GM13976 (cell line): ENCODE measurements around the gene SDHD.

Experiments used
- DNase-seq: peaks from one replicate; pipeline ENCODE4 v3.0.0; 2012; ENCODE audit warnings: low spot score
- CTCF ChIP-seq: IDR thresholded peaks from 2 replicates; pipeline ENCODE4 v1.5.1; 2012; ENCODE audit warnings: borderline replicate concordance, mild to moderate bottlenecking; ENCODE audit not compliant: insufficient read depth; ENCODE audit errors: extremely low read depth, missing control alignments, control extremely low read depth
- in situ Hi-C: fragments of 300-500 bp; cut with MboI; formaldehyde crosslinking; loops from one replicate; pipeline ENCODE4 v1.12.0; 2022; ENCODE audit warnings: low sequenced_read_pairs, mixed read lengths, inconsistent platforms; ENCODE audit not compliant: unreplicated experiment

The SDHD gene

GRCh38 chr11:112049777-112050176 lies 36.9 kb upstream of the SDHD start:
- no peak for TF ChIP-seq CTCF
- in situ Hi-C loops, result no loop called here
- no peak for DNase-seq

GRCh38 chr11:112050721-112051120 lies 36.0 kb upstream of the SDHD start:
- peak; percentile 41 for DNase-seq
- no peak for TF ChIP-seq CTCF
- in situ Hi-C loops, result no loop called here

- peak; percentile 21 for DNase-seq
- TF ChIP-seq CTCF, result no peak
- in situ Hi-C loops, result no loop called here
Observed at GRCh38 chr11:112051768-112052167, 34.9 kb upstream of the SDHD start.

GRCh38 chr11:112057170-112057569 lies 29.5 kb upstream of the SDHD start:
- in situ Hi-C loops, result no loop called here
- TF ChIP-seq CTCF, result no peak
- no peak for DNase-seq

GRCh38 chr11:112058103-112058502 lies 28.6 kb upstream of the SDHD start:
- in situ Hi-C loops, result no loop called here
- no peak for TF ChIP-seq CTCF
- DNase-seq, result no peak

- DNase-seq, result no peak
- in situ Hi-C loops, result no loop called here
- no peak for TF ChIP-seq CTCF
Observed at GRCh38 chr11:112062923-112063322, 23.8 kb upstream of the SDHD start.

GRCh38 chr11:112073941-112074811 lies 12.5 kb upstream of the SDHD start, which contains the start of the genes NKAPD1 and PIH1D2:
NKAPD1 (plus strand) TSS chr11:112074299; CDS start chr11:112075575, 1,276 bp downstream.
PIH1D2 (minus strand) TSS chr11:112074017; CDS start chr11:112073174, 843 bp downstream.
- in situ Hi-C loops, result no loop called here
- DNase-seq, result peak; percentile 82
- no peak for TF ChIP-seq CTCF
